GM18526 (cell line): ENCODE measurements around the gene USP53.

Source experiments
- POLR2A ChIP-seq: IDR thresholded peaks from 3 replicates; pipeline ENCODE4 v1.6.1; 2011; ENCODE audit not compliant: insufficient read length; ENCODE audit errors: extremely low read depth

Gene USP53

DNA sequence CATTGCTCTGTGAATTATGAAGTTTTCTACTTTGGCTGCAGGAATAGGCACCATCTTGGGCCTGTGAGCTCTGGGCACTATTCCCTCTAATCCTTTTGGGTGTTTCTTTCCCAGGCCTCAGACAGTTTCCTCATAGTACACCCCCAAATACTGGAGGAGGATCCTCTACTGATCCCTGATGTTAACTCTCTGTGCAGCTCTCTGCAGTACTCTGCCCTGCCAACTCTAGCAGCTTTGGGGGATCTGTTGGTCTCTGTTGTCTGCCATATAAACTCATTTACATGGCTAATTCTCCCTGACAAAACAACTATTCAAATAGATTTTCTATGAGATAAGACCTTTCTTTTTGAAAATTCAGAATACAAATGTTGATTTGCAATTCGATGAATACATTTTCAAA, 29.9 kb downstream of the USP53 start:
- no peak for TF ChIP-seq POLR2A

GRCh38 chr4:119243868-119244267, 31.4 kb downstream of the USP53 start:
- TF ChIP-seq POLR2A, result no peak

- TF ChIP-seq POLR2A, result no peak
Measured at GRCh38 chr4:119244344-119244743, 31.8 kb downstream of the USP53 start.

DNA sequence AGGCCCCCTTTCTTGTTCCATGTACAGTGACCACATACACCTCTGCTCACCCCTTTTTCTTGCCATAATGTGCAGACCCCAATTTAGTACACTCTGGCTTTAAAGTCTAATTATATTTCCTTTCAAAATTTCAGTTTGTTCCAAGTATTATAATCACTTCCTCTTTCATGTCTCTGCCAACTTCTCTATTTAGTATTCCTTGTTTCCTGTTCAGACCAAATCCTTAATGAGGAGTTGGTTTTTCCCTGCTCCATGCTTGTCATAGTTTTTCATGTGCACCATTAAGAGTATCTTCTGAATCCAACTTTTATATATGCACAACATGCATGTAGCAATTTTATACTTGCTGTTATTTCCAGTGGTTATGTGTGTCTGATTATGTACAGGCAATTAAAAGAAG, 32.3 kb downstream of the USP53 start:
- TF ChIP-seq POLR2A, result no peak

- no peak for TF ChIP-seq POLR2A
Measured at GRCh38 chr4:119246177-119246733, 33.7 kb downstream of the USP53 start.

DNA sequence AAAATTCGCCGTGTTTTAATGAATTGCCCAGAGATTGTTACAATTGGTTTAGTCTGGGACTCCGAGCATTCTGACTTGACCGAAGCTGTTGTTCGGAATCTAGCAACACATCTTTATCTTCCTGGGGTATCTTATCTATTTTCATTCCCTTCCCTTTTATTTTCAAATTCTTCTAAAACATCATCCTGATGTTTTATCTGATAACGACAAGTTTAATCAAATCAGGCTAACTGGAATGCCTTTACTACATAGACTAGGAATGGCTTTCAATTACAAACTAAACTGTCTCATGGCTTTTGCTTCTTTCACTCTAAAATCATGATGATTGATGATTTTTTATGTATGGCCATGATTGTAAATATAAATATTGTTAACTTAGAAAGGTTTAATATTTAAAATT, 48.0 kb downstream of the USP53 start:
- TF ChIP-seq POLR2A, result no peak

DNA sequence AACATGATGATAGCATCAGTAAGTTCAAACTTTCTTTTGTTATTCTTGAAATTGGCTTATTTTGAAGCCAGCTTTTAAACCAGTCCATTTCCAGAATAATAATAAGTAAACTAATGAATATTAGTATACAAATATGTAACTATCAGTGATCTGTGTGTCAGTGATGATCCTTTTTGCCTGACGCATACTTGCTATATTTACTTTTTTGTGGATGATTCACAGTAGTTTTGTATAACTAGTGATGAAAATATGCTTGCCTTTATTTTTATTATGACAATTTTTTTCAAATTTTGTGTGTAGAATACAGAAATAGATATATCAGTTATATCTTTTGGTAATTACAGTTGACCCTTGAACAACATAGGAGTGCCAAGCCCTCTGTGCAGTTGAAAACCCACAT, 49.5 kb downstream of the USP53 start:
- no peak for TF ChIP-seq POLR2A

DNA sequence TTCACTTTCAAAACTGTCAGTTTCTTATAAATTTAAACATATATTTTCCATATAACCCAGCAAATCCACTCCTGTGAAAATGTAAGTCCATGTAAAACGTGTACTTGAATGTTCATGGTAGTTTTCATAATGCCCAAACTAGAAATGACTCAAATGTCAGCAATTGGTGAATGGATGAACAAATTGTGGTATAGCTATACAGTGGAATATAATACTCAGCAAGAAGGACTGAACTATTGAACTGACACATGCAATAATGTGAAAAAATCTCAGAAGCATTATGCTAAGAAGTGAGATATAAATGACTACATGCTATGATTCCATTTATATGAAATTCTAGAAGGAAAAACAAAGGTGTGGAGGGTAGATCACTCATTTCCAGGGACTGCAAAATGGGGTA, 52.2 kb downstream of the USP53 start:
- TF ChIP-seq POLR2A, result no peak

- TF ChIP-seq POLR2A, result no peak
Measured at GRCh38 chr4:119266153-119266552, 53.6 kb downstream of the USP53 start.

GRCh38 chr4:119268466-119268865, 56.0 kb downstream of the USP53 start:
- no peak for TF ChIP-seq POLR2A

- no peak for TF ChIP-seq POLR2A
Measured at GRCh38 chr4:119271361-119272085, 59.0 kb downstream of the USP53 start.

DNA sequence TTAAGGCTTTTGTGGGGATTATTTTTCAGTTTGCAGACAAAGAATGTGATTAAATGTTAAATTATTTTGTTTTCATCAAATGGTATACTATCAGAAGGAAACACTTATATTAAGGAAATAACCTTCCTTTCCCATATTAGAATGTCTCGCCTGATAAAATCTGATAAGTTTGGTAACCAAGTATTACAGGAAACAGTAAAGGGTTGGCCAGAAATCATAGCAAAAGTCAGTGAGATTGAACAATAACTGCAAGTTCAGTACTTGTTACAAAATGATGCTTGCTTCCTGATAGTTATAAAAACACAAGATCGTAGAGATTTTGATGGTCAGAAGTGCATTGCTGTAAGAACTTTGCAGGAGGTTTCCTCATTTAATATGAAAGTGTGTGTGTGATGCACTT, 68.9 kb downstream of the USP53 start:
- TF ChIP-seq POLR2A, result no peak

GRCh38 chr4:119284876-119285780, 72.6 kb downstream of the USP53 start:
- TF ChIP-seq POLR2A, result no peak

GRCh38 chr4:119286377-119287002, 74.0 kb downstream of the USP53 start:
- no peak for TF ChIP-seq POLR2A

DNA sequence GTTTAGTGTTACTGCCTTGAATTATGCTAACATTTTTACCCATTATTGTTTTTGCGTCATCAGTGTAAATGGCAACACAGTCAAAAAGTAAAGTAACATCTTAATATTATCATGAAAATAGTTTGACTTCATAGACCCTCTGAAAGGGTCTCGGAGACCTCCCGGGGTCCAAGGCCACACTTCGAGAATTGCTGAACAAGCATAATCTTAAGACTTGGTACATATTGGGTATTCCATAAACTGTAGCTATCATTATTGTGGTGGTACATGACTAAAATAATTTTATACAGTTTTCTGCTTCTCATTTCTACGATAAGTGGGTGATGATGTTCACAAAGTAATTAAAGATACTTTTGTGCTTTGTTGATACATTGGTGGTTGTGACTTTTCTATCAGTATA, 76.8 kb downstream of the USP53 start:
- TF ChIP-seq POLR2A, result no peak

DNA sequence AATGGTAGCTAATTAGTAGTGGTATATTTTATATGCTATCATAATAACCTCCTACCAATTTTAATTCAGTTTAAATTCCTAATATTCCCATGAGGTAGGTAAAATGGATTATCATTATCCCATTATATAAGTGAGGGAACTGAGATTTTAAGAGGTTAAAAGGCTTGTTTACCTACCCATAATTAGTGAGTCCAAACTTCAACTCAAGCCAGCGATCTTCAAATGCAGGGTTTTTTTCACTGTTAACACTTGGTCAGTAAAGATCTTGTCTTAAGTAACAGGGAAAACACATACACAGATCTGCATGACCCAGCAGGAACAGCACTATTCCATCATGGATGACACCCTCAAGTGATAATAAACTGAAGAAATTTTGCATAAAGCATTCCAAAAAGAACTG, 78.1 kb downstream of the USP53 start:
- no peak for TF ChIP-seq POLR2A
